HG03064 (cell line): ENCODE results near the gene ITSN1.

Source experiments
- ATAC-seq: cut with Tn5 transposase; IDR thresholded peaks from one replicate; pipeline ENCODE4 v1.9.1; 2021; ENCODE audit warnings: low read depth; ENCODE audit not compliant: unreplicated experiment

Gene ITSN1

GRCh38 chr21:33677450-33677849 lies 35.1 kb downstream of the ITSN1 start:
- ATAC-seq, result no peak

- ATAC-seq, result no peak
These were observed 38.6 kb downstream of the ITSN1 start for GRCh38 chr21:33680870-33681269.

DNA sequence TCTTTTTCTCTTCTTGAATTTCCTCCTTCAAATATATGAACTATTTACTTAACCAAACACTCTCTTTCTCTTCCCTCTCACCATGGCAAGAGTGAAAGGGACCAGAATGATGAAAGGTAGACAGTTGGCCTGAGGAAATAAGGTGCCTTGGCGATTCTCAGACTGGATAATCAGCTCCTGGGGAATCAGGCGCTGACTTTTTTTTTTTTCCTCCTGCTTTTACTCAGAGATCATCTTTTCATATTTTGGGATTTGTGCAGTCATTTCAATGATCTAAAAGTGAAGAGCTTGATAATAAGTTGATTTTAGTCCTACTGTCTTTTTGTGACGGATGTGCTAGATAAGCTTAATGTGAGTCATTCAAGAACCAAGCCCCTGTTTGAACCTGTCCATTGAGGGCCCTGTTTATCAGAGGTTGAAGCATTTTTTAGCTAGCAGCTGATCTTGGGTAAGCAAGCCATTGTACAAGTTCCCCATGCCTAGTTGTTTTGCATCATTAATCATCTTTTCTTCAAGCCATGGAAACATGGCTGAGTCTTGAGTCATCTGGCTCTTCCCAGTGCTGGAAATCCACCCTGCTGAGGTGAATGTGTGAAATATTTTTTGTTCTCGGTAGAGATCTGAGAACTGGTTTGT lies 40.8 kb downstream of the ITSN1 start:
- no peak for ATAC-seq

- ATAC-seq, result no peak
These were observed 41.8 kb downstream of the ITSN1 start for GRCh38 chr21:33684068-33684467.

DNA sequence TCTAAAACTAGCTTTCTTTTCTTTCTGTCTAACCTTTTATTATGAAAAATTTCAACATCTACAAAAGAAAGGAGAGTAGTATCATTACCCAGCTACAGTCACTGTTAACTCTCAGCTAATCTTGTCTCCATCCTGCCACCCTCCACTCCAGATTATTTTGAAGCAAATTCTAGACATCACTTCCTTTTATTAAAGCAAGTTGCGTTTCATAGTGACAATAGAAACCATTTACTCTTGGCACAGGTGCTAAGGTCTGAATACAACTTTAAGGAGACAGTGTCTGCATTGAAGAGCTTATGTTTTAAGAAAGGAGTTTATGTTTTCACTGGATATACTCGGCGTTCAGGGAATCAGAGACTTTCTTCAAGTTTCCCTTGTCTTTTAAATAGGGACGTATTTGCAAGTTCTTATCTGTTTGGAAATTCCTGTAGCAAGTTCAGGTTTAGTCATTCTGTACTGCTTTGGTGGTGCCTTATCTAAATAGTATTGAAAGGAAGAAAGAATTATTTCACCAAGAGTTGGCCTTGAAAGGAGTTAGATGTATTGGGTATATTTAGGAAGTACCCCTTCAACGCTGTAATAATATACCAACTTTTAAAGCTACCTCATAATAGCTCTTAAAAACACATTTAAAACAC lies 42.7 kb downstream of the ITSN1 start:
- no peak for ATAC-seq

- no peak for ATAC-seq
These were observed 43.4 kb downstream of the ITSN1 start for GRCh38 chr21:33685613-33686197.

GRCh38 chr21:33686386-33686785 lies 44.1 kb downstream of the ITSN1 start:
- no peak for ATAC-seq

DNA sequence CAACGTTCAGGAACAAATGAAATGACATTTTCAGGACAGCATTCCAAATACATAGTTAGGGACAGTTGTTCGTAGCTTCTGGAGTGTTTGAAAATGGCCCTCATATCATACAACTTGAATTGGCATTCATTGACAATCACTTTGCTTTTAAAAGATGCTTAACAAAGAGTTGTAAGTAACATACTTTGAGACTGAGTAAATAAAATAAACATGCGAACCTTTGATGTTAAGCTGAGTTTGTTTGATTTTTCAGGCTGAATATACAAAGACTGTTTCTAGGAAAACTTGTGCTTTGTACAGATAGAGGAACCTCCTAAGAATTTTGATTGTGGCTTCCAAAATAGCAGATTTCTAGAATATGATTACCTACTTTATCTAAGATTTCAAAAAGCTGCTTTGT lies 45.3 kb downstream of the ITSN1 start:
- ATAC-seq, result no peak

DNA sequence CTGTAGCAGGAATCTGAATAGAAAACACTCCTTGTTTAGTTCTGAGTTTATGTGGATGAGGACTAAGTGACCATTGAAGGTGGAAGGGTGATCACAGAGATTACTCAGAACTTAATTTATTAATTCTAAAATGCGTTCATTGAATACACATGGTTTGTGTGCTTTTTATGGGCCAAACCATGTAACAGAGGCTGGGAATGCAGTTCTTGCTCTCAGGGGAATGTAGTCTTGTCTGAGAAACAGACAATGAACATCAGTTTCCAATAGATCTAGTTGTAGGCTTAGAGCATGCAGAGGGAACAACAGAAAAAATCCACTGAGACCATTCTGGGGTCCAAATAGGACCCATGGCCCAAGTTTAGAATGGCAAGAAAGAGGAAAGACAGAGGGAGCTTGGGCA lies 46.1 kb downstream of the ITSN1 start:
- ATAC-seq, result no peak

DNA sequence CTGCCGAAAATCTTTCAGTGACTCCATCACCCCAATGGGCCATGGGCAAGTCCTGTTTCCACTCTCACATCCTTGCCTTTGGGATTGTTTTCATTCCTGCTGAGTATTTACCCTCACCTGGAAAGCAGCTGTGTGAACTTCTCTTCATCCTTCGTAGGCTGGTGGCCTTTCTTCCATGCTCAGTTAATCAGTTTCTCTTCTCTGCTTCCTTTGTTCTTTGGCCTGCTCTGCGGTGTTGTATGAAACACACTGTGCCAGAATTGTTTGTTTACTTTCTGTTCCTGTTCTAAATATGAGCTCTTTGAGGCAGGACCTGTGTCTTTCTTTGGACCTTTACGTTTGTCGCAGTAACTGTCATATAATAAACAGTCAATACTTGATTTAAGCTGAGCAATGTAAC lies 48.6 kb downstream of the ITSN1 start:
- ATAC-seq, result no peak

GRCh38 chr21:33691945-33692603 lies 49.8 kb downstream of the ITSN1 start:
- ATAC-seq, result no peak

DNA sequence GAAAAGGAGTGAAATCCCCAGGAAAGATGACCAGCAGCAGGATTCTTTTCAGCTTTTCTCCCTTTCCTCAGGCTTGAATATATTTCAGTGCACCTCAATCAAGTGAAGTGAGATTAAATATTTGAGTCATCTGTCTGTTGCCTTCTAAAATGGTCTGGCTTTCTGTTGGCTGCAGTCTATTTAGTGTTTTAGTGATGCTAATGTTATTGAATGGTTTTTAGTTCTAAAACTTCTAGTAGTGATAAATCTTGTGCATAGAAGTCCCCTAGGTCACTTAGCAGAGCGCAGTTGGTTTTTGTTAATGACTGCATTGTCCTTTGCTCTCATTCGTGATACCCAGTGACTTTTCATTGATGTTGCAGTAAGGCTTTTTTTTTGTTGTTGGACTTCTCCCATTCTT lies 53.5 kb downstream of the ITSN1 start:
- ATAC-seq, result no peak

GRCh38 chr21:33696465-33696864 lies 54.2 kb downstream of the ITSN1 start:
- no peak for ATAC-seq

GRCh38 chr21:33698087-33698860 lies 56.0 kb downstream of the ITSN1 start:
- ATAC-seq, result no peak

DNA sequence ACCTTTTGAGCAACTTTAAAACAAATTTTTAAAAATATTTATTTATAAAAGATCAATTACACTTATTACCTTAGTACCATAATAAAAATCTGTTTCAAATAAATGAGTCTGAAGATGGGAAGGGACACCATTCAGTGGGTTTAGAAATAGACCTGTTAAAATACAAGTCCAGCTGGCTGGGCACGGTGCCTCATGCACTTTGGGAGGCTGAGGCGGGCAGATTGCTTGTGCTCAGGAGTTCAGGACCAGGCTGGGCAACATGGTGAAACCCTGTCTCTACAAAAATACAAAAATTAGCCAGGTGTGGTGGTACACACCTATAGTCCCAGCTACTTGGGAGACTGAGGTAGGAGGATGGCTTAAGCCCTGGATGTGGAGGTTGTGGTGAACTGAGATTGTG lies 57.0 kb downstream of the ITSN1 start:
- ATAC-seq, result no peak

DNA sequence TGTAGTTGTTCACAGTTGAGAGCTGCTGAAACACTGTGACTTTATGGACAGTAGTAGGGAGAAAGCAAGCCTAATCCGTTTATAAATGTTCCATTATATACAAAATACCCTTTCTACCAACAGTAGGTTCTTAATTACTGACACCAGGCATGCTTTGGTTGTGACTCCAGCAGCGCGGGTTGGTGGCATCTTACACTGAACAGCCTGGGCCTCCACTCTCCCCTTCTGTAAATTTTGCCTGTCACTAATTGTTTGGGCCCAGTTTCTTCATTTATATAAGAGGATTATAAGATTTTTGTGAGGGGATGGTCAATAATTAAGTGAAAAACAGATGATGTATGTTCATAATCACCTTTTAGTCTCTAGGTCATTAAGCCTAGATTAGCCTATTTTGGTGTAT lies 58.2 kb downstream of the ITSN1 start:
- ATAC-seq, result no peak

DNA sequence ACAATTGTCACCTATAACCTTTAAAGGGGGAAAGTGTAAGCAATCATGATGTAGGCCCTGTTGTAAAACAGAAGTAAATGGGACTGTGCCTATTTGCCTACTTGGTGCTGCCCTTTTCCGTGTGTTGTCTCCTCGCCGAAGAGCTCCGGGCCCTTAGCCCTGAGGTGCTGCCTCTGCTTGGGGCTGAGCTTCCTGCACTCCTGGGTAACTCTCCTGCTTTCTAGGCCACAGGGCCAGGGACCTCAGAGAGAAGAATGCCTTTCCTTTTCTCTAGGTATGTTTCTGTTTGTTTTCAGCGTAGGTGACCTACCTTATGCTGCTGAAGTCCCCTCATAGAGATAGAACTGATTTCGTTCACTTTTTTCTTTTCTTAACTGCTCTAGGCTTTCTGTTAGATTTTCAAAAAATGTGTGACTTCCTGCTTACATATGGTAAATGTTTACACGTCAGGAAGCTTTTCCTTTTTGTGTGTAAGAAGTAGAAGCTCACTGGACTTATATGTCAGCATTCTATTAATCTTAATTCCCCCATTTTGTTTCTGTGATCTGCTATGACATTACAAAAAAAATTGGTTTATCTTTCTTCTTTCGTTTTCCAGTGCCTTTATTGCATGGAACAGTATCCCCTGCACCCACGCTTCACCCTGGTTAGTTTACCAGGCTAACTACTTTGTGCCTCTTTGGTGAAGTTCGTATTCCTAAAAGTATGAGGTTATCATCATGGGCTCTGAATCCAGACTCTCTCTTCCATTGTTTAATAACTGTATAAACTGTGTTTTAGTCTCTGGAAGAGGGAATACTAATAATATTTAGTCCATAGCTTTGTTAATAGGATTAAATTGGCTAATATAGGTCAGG lies 61.7 kb downstream of the ITSN1 start:
- ATAC-seq, result no peak

DNA sequence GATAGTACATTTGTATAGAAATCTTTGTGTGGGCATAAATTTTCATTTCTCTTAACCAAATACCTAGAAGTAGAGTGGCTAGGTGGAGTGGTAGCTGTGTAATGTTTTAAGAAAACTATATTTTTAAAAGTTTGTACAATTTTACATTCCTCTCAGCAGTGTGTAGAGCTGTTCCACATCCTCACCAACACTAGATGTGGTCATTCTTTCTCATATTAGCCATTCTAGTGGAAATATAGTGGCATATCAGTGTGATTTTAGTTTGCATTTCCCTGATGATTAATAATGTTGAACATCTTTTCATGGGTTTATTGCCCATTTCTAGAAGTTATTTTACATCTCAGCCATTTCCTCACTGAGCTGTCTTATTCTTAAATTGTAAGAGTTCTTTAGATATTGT lies 65.5 kb downstream of the ITSN1 start:
- no peak for ATAC-seq

DNA sequence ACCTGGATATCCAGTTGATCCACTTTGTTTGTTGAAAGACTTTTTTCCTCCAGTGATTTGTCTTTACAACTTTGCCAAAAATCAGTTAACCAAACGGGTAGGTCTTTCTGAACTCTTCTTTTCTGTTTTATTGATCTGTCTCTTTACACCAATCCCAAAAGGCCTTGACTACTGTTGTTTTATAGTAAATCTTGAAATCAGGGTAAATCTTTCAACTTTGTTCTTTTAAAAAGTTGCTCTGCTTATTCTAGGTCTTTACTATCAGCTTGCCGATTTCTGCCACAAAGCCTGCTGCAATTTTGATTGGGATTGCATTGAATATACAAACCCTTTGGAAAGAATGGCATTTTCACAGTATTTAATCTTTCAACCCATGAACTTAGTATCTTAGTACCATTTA lies 66.6 kb downstream of the ITSN1 start:
- no peak for ATAC-seq
